OCI-LY1 (cell line): Measurements from ENCODE around the gene ADAMTS17.

ENCODE experiments used
- H2AFZ ChIP-seq: fragments of 200-600 bp; sonication (generic), shearing (Covaris generic); 2 replicates; pipeline ENCODE4 v1.6.0; 2014; ENCODE audit warnings: antibody characterized with exemption, mild to moderate bottlenecking, low read length
- H3F3A ChIP-seq: fragments of 200-600 bp; sonication (generic), shearing (Covaris generic); 2 replicates; pipeline ENCODE4 v1.6.0; 2014; ENCODE audit warnings: mild to moderate bottlenecking, antibody characterized with exemption, low read length, moderate library complexity; ENCODE audit not compliant: insufficient read depth
- H3K27ac ChIP-seq: fragments of 200-600 bp; sonication (generic); 2 replicates; pipeline ENCODE4 v1.5.1; 2014; ENCODE audit warnings: low read length, mixed run types, mild to moderate bottlenecking, low read depth; ENCODE audit not compliant: poor library complexity, severe bottlenecking
- H3K27me3 ChIP-seq: fragments of 200-600 bp; sonication (generic); 2 replicates; pipeline ENCODE4 v1.6.0; 2014; ENCODE audit warnings: antibody characterized with exemption, mild to moderate bottlenecking, low read length, moderate library complexity; ENCODE audit not compliant: insufficient read depth
- H3K36me3 ChIP-seq: fragments of 200-600 bp; sonication (generic); 2 replicates; pipeline ENCODE4 v1.6.1; 2014; ENCODE audit warnings: mild to moderate bottlenecking, antibody characterized with exemption, low read length, moderate library complexity, mixed read lengths; ENCODE audit not compliant: insufficient read depth
- H3K4me1 ChIP-seq: fragments of 200-600 bp; sonication (generic); 2 replicates; pipeline ENCODE4 v1.5.1; 2014; ENCODE audit warnings: mild to moderate bottlenecking, low read length, moderate library complexity; ENCODE audit not compliant: insufficient read depth, severe bottlenecking
- H3K4me2 ChIP-seq: fragments of 200-600 bp; sonication (generic), shearing (Covaris generic); 2 replicates; pipeline ENCODE4 v1.6.1; 2014; ENCODE audit warnings: low read length
- H3K4me3 ChIP-seq: fragments of 200-600 bp; sonication (generic); 2 replicates; pipeline ENCODE4 v1.5.1; 2014; ENCODE audit warnings: low read length, low read depth, mild to moderate bottlenecking, mixed read lengths; ENCODE audit not compliant: poor library complexity, severe bottlenecking
- H3K79me2 ChIP-seq: fragments of 200-600 bp; shearing (Covaris generic); 2 replicates; pipeline ENCODE4 v1.6.1; 2016; ENCODE audit warnings: mixed run types, low read length, mixed read lengths; ENCODE audit not compliant: insufficient read depth
- H3K9ac ChIP-seq: fragments of 200-600 bp; sonication (generic), shearing (Covaris generic); 2 replicates; pipeline ENCODE4 v1.6.1; 2014; ENCODE audit warnings: mild to moderate bottlenecking, low read length, mixed read lengths
- H3K9me2 ChIP-seq: fragments of 200-600 bp; sonication (generic), shearing (Covaris generic); 2 replicates; pipeline ENCODE4 v1.6.1; 2014; ENCODE audit warnings: low read depth, mild to moderate bottlenecking, low read length, mixed read lengths
- H3K9me3 ChIP-seq: fragments of 200-600 bp; shearing (Covaris generic); 2 replicates; pipeline ENCODE4 v1.6.1; 2014; ENCODE audit warnings: low read length, mixed read lengths
- H4K20me1 ChIP-seq: fragments of 200-600 bp; sonication (generic), shearing (Covaris generic); 2 replicates; pipeline ENCODE4 v1.6.0; 2016; ENCODE audit warnings: mild to moderate bottlenecking, low read length; ENCODE audit not compliant: insufficient read depth
- EZH2 ChIP-seq: fragments of 200-600 bp; sonication (generic), shearing (Covaris generic); IDR thresholded peaks from 2 replicates; pipeline ENCODE4 v1.8.0; 2017; ENCODE audit warnings: borderline replicate concordance, mixed run types, mild to moderate bottlenecking, antibody characterized with exemption, low read length, moderate library complexity, mixed read lengths
- TF ChIP-seq, protein P1 (sequence below): fragments of 200-600 bp; sonication (generic), shearing (Covaris generic); IDR thresholded peaks from 2 replicates; pipeline ENCODE4 v1.5.1; 2017; ENCODE audit warnings: mild to moderate bottlenecking, antibody characterized with exemption, low read length, moderate library complexity, mixed read lengths

Gene ADAMTS17

DNA sequence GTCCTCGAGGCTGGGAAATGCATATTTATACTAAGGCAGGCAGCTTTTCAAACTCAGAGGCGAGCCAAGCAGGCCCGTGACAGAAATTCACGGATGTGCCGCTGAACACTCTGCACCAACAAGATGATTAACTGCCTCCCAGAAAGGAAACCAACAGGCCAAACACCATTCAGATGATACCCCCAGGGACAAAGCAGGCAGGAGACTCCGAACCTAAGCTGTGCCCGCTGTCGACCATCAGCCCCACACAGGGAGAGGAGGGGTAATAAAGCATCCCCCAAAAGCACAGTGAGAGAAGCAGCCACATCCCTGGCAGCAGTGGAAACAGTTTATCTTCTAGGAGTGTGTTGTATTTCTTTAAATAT is 31.8 kb downstream of the ADAMTS17 start:
- TF ChIP-seq EZH2, result no peak
- TF ChIP-seq, protein P1, sequence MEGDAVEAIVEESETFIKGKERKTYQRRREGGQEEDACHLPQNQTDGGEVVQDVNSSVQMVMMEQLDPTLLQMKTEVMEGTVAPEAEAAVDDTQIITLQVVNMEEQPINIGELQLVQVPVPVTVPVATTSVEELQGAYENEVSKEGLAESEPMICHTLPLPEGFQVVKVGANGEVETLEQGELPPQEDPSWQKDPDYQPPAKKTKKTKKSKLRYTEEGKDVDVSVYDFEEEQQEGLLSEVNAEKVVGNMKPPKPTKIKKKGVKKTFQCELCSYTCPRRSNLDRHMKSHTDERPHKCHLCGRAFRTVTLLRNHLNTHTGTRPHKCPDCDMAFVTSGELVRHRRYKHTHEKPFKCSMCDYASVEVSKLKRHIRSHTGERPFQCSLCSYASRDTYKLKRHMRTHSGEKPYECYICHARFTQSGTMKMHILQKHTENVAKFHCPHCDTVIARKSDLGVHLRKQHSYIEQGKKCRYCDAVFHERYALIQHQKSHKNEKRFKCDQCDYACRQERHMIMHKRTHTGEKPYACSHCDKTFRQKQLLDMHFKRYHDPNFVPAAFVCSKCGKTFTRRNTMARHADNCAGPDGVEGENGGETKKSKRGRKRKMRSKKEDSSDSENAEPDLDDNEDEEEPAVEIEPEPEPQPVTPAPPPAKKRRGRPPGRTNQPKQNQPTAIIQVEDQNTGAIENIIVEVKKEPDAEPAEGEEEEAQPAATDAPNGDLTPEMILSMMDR, result no peak
- 0 out of 2 replicates have a peak, but pooled peaks cover 3% of the 10 kb centered on the region for H3K27me3 ChIP-seq
- no peak overlapping the region for H3K9ac ChIP-seq
- no peak overlapping the region for H3K4me3 ChIP-seq
- no peak overlapping the region for H3K27ac ChIP-seq
- H3K79me2 ChIP-seq, result no peaks in the 10 kb centered on the region
- H3K4me1 ChIP-seq, result no peaks in the 10 kb centered on the region
- H3K36me3 ChIP-seq, result no peaks in the 10 kb centered on the region
- no peaks in the 10 kb centered on the region for H3K9me2 ChIP-seq
- H3K4me2 ChIP-seq, result no peak overlapping the region
- H3F3A ChIP-seq, result no peaks in the 10 kb centered on the region
- no peaks in the 10 kb centered on the region for H3K9me3 ChIP-seq
- no peak overlapping the region for H2AFZ ChIP-seq
- no peaks in the 10 kb centered on the region for H4K20me1 ChIP-seq

DNA sequence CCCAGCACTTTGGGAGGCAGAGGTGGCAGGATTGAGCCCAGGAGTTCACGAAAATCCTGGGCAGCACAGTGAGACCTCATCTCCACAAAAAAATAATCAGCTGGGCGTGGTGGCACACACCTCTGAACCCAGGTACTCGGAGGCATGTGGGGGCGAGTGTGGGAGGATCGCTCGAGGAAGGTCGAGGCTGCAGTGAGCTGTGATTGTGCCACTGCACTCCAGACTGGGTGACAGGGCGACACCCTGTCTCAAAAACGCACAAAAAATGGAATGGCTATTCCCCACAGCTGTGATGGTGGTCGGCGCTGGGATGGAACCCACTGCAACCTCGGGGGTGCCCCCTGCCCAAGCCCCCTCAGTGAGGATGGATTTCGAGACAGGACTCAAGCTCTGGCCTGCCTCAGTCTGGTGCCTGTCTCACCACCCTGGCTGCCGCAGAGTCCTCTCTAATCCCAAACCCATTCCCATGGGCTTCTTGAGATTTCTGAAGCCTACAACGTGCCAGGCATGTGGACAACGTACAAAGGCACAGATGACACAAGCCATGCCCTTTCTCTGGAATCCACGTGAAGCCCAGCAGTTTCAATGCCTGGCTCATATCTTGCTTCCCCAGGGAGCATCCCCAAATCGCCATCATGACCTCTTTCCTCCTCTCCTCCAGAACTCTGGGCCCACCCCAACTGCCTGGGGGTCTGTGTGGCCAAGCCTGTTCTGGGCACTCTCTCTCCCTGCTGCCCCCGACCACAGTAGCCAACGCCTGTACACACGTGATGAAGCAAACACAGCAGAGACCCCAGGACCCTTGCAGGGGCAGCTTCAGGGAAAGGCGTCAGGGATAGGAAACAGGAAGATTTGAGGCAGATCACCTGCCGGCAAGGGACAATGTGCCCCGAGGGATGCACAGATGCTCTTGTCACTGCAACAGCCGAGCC is 32.4 kb downstream of the ADAMTS17 start:
- Histone ChIP-seq H4K20me1 (no peaks in the 10 kb centered on the region), H3K79me2 (no peaks in the 10 kb centered on the region), H2AFZ (no peak overlapping the region), H3K36me3 (no peaks in the 10 kb centered on the region), H3K27ac (no peak overlapping the region), H3K4me1 (no peaks in the 10 kb centered on the region), H3K9me2 (no peaks in the 10 kb centered on the region), H3K4me3 (no peak overlapping the region), H3F3A (no peaks in the 10 kb centered on the region), H3K9ac (no peak overlapping the region), H3K4me2 (no peak overlapping the region), H3K27me3 (0 out of 2 replicates have a peak, but pooled peaks cover 3% of the 10 kb centered on the region), H3K9me3 (no peaks in the 10 kb centered on the region)
- TF ChIP-seq, protein P1, result no peak
- TF ChIP-seq EZH2, result no peak

DNA sequence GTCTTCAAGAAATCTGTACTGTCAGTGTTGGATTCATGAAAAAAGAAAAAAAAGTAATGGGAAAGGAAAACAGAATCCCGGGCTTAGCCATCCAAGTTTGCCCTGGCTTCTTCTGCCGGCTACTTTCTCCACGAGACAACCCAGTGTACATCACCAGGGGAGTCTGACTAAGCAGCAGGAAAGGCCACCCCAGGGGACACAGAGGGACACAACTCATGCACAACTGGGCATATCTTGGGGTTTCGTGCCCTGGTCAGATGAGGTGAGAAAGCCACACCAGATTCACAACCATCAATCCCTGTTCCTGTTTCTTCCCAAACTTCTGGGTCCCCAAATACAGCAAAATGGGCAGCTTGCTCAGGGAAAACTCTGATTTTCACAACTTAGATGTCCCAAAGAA is 33.2 kb downstream of the ADAMTS17 start:
- no peaks in the 10 kb centered on the region for H3K4me1 ChIP-seq
- no peak overlapping the region for H3K27ac ChIP-seq
- no peak overlapping the region for H3K4me3 ChIP-seq
- no peak overlapping the region for H2AFZ ChIP-seq
- no peaks in the 10 kb centered on the region for H3K9me3 ChIP-seq
- H3K9ac ChIP-seq, result no peak overlapping the region
- no peaks in the 10 kb centered on the region for H3F3A ChIP-seq
- H3K27me3 ChIP-seq, result 0 out of 2 replicates have a peak, but pooled peaks cover 3% of the 10 kb centered on the region
- H4K20me1 ChIP-seq, result no peaks in the 10 kb centered on the region
- TF ChIP-seq, protein P1, result no peak
- no peak for TF ChIP-seq EZH2
- no peak overlapping the region for H3K4me2 ChIP-seq
- no peaks in the 10 kb centered on the region for H3K36me3 ChIP-seq
- H3K9me2 ChIP-seq, result no peaks in the 10 kb centered on the region
- no peaks in the 10 kb centered on the region for H3K79me2 ChIP-seq
